ENCODE data around the gene TKT.

Gene TKT

DNA sequence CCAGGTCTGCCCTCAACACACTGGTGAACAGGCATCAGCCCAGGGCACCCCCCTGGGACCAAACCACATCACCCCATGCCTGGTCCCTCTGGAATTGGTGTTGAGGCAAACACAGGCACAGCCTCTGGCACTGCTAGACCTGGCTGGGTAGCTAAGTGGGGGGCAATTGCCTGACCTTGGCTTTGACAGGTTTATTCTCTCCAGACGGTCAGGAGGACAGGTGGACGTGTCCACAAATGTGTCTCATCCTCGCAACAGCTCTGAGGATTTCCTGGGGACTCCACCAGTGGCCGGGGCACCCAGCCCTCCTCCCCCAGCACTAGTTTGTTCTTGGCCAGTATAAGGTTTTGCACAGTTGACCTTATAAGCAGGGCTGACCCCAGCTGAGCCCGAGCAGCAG lies 31.3 kb downstream of the TKT start:
- no peak overlapping the region for H3K9ac ChIP-seq (ENCODE audit: low read length in 2 of 2)
- peaks cover 53 to 58% of the 10 kb centered on the region in 2 donors for H3K36me3 ChIP-seq (ENCODE audit: control insufficient read depth in 2 of 2, insufficient read depth in 2 of 2, low read length in 2 of 2)
- H3K27ac ChIP-seq (ENCODE audit: low read length), result no peak overlapping the region
- no peaks in the 10 kb centered on the region for H3K9me3 ChIP-seq (ENCODE audit: control insufficient read depth in 2 of 2, low read length in 2 of 2)
- H3K4me1 ChIP-seq (ENCODE audit: control insufficient read depth, insufficient read depth, low read length), result peaks cover 4% of the 10 kb centered on the region
- no peaks in the 10 kb centered on the region for H3K27me3 ChIP-seq (ENCODE audit: control insufficient read depth in 1 of 2, insufficient read depth in 2 of 2, low read length in 2 of 2)
- H3K4me3 ChIP-seq (ENCODE audit: low read length in 2 of 2), result no peak overlapping the region

DNA sequence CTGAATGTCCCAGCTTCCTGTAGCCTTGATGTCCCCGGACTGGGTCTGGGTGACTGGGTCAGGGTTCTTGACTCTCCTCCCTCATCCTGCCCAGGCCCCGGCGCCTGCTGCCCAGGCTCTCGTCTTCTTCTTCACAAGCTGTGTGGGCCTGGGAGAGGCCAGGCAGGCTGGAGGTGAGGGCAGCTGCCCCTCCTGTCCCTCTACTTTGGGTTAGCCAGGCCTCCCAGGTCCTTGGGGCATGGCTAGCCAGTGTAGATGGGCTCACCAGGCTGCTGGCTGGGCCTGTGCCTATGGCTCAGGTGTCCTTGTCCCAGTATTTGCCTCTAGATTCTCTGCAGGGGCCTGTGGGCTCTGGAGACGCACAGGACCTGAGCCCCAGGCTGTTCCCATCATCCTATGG lies 31.8 kb downstream of the TKT start:
- Histone ChIP-seq H3K36me3 (ENCODE audit: control insufficient read depth in 2 of 2, insufficient read depth in 2 of 2, low read length in 2 of 2) (peaks cover 48 to 54% of the 10 kb centered on the region in 2 donors), H3K27ac (ENCODE audit: low read length) (peak overlapping the region; percentile 1), H3K9me3 (ENCODE audit: control insufficient read depth in 2 of 2, low read length in 2 of 2) (no peaks in the 10 kb centered on the region), H3K4me1 (ENCODE audit: control insufficient read depth, insufficient read depth, low read length) (peaks cover 4% of the 10 kb centered on the region), H3K27me3 (ENCODE audit: control insufficient read depth in 1 of 2, insufficient read depth in 2 of 2, low read length in 2 of 2) (no peaks in the 10 kb centered on the region), H3K9ac (ENCODE audit: low read length in 2 of 2) (no peak overlapping the region), H3K4me3 (ENCODE audit: low read length in 2 of 2) (no peak overlapping the region)

DNA sequence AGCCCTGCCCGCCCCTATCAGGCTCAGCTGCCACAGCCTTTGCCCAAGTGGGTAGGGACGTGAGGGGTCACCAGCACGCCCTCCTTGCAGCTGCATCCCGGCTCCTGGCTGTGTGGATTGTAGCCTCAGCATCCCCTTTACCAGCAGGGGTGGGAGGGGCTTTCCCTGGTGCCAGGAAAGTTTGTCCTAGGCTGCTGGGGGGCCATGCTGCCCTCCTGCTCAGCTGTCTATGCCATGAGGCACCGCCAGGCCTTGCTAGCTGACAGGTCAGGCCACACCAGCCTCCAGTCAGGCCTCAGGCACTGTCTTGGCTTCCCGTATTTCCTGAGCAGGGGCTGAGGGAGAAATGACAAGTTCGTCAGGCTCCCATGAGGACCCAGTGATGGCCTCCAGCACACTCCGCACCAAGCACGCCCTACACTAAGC lies 32.3 kb downstream of the TKT start:
- Histone ChIP-seq H3K4me3 (ENCODE audit: low read length in 2 of 2) (no peak overlapping the region), H3K27ac (ENCODE audit: low read length) (peak overlapping the region; percentile 1), H3K4me1 (ENCODE audit: control insufficient read depth, insufficient read depth, low read length) (peaks cover 4% of the 10 kb centered on the region), H3K9me3 (ENCODE audit: control insufficient read depth in 2 of 2, low read length in 2 of 2) (no peaks in the 10 kb centered on the region), H3K27me3 (ENCODE audit: control insufficient read depth in 1 of 2, insufficient read depth in 2 of 2, low read length in 2 of 2) (no peaks in the 10 kb centered on the region), H3K9ac (ENCODE audit: low read length in 2 of 2) (no peak overlapping the region), H3K36me3 (ENCODE audit: control insufficient read depth in 2 of 2, insufficient read depth in 2 of 2, low read length in 2 of 2) (peaks cover 43 to 49% of the 10 kb centered on the region in 2 donors)

DNA sequence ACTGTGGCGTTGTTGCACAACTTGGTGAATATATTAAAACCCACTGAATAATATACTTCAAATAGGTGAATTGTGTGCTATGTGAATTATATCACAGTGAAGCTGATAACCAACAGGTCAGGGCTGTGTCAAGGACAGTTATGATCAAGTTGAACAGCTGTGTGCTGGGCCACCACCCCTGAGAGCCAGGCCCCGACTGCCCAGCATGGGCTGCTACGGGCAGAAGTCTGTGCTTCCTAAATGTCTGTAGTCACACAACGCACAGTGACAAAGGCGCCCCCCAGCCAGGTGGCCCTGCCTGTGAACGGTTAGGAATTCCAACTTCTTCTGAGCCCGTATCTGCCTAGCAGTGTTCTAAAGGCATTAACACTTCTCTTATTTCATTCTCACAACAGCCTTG lies 32.8 kb downstream of the TKT start:
- no peaks in the 10 kb centered on the region for H3K27me3 ChIP-seq (ENCODE audit: control insufficient read depth in 1 of 2, insufficient read depth in 2 of 2, low read length in 2 of 2)
- H3K4me3 ChIP-seq (ENCODE audit: low read length in 2 of 2), result no peak overlapping the region
- H3K27ac ChIP-seq (ENCODE audit: low read length), result no peak overlapping the region
- H3K4me1 ChIP-seq (ENCODE audit: control insufficient read depth, insufficient read depth, low read length), result peaks cover 4% of the 10 kb centered on the region
- peaks cover 38 to 44% of the 10 kb centered on the region in 2 donors for H3K36me3 ChIP-seq (ENCODE audit: control insufficient read depth in 2 of 2, insufficient read depth in 2 of 2, low read length in 2 of 2)
- no peaks in the 10 kb centered on the region for H3K9me3 ChIP-seq (ENCODE audit: control insufficient read depth in 2 of 2, low read length in 2 of 2)
- no peak overlapping the region for H3K9ac ChIP-seq (ENCODE audit: low read length in 2 of 2)

DNA sequence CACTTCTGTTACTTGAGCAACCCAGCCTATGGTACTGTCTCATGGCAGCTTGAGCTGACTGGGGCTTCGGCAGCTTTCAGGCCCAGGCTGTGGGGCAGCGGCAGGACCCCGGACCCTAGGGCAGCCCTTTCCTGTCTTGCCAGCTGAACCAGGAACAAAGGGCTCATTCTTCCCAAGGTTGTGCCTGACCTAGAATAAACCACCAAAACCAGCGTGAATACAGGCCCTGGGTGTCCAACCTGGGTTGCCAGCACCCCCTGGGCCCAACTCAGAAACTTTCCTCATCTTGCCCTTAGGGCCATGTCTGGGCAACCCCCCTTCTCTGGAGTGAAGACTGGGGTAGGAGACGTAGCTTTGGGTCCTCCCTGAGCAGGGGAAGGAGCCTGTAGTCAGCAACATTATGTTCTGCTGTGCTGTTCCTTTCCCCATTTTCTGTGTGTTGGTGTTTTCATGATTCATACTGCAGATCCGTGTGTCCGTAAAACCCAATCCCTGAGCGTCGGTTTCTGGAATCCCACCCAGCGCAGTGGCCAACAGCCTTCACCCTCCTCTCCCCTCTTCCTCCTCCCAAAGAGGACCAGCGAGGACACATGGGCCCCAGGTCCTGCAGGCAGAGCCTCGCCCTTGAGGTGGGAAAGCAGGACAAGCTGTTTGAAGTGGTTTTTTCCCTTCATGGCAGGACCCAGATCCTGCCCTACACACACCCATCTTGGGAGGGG lies 33.5 kb downstream of the TKT start:
- Histone ChIP-seq H3K4me3 (ENCODE audit: low read length in 2 of 2) (no peak overlapping the region), H3K27ac (ENCODE audit: low read length) (no peak overlapping the region), H3K27me3 (ENCODE audit: control insufficient read depth in 1 of 2, insufficient read depth in 2 of 2, low read length in 2 of 2) (no peaks in the 10 kb centered on the region)

DNA sequence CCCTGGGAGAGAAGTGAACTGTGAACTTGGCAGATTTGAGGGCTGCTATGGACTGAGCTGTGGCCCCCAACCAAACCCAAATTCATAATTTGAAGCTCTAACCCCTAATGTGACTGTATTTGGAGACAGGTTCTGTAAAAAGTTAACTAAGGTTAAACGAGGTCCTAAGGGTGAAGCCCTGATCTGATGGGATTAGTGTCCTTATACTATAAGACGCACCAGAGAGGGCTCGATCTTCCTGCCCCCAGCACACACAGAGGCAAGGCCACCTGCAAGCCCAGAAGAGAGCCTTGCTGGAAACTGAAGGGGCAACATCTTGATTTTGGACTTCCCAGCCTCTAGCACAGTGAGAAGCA lies 34.0 kb downstream of the TKT start:
- Histone ChIP-seq H3K36me3 (ENCODE audit: control insufficient read depth in 2 of 2, insufficient read depth in 2 of 2, low read length in 2 of 2) (peaks cover 26 to 32% of the 10 kb centered on the region in 2 donors), H3K27ac (ENCODE audit: low read length) (no peak overlapping the region), H3K9me3 (ENCODE audit: control insufficient read depth in 2 of 2, low read length in 2 of 2) (no peaks in the 10 kb centered on the region), H3K27me3 (ENCODE audit: control insufficient read depth in 1 of 2, insufficient read depth in 2 of 2, low read length in 2 of 2) (peaks cover 0 to 2% of the 10 kb centered on the region in 2 donors), H3K4me3 (ENCODE audit: low read length in 2 of 2) (no peak overlapping the region), H3K9ac (ENCODE audit: low read length in 2 of 2) (no peak overlapping the region), H3K4me1 (ENCODE audit: control insufficient read depth, insufficient read depth, low read length) (peaks cover 4% of the 10 kb centered on the region)

More for the DNA sequence above, 33.5 kb downstream of the TKT start:
- Histone ChIP-seq H3K4me1 (ENCODE audit: control insufficient read depth, insufficient read depth, low read length) (peaks cover 4% of the 10 kb centered on the region), H3K9ac (ENCODE audit: low read length in 2 of 2) (no peak overlapping the region), H3K9me3 (ENCODE audit: control insufficient read depth in 2 of 2, low read length in 2 of 2) (no peaks in the 10 kb centered on the region), H3K36me3 (ENCODE audit: control insufficient read depth in 2 of 2, insufficient read depth in 2 of 2, low read length in 2 of 2) (peaks cover 31 to 37% of the 10 kb centered on the region in 2 donors)

DNA sequence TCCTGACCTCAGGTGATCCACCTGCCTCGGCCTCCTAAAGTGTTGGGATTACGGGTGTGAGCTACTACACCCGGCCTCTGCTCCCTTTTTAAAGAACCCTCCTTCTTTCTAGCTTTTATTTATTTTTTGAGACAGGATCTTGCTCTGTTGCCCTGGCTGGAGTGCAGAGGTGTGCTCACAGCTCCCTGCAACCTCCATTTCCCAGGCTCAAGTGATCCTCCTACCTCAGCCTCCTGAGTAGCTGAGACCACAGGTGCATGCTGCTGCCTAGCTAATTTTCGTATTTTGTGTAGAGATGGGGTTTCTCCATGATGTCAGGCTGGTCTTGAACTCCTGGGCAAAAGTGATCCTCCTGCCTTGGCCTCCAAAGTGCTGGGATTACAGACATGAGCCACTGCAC lies 34.5 kb downstream of the TKT start:
- H3K4me1 ChIP-seq (ENCODE audit: control insufficient read depth, insufficient read depth, low read length), result peaks cover 4% of the 10 kb centered on the region
- H3K27ac ChIP-seq (ENCODE audit: low read length), result no peak overlapping the region
- H3K9ac ChIP-seq (ENCODE audit: low read length in 2 of 2), result no peak overlapping the region
- H3K4me3 ChIP-seq (ENCODE audit: low read length in 2 of 2), result no peak overlapping the region
- H3K36me3 ChIP-seq (ENCODE audit: control insufficient read depth in 2 of 2, insufficient read depth in 2 of 2, low read length in 2 of 2), result peaks cover 21 to 27% of the 10 kb centered on the region in 2 donors
- H3K27me3 ChIP-seq (ENCODE audit: control insufficient read depth in 1 of 2, insufficient read depth in 2 of 2, low read length in 2 of 2), result peaks cover 0 to 2% of the 10 kb centered on the region in 2 donors
- H3K9me3 ChIP-seq (ENCODE audit: control insufficient read depth in 2 of 2, low read length in 2 of 2), result no peaks in the 10 kb centered on the region

DNA sequence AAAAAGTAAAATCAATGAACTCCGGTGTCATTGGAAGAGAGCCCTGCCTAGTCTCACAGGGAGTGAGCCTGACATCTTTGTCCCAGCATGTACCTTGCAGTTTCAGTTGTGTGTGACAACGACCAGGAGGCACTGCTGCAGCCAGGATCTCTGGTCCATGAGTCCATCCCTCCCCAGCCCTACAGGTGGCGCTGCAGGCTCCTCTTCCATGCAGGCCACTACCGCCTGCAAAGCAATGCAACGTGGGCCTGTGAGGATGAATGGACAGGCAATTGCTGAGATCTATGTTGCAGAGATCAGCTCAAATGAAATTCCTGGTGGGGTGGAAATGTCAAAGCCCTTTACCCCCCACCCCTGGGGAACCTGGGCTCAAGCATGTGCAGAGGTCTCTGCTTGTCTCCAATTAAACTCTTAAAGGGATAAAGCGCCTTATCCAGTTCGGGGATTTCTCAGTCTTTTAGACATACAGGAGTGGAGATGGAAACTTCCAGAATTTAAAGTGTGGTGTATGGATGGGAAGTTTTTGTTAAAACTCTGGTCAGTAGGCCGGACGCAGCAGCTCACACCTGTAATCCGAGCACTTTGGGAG lies 35.8 kb downstream of the TKT start:
- no peaks in the 10 kb centered on the region for H3K9me3 ChIP-seq (ENCODE audit: control insufficient read depth in 2 of 2, low read length in 2 of 2)
- peaks cover 4% of the 10 kb centered on the region for H3K4me1 ChIP-seq (ENCODE audit: control insufficient read depth, insufficient read depth, low read length)
- no peak overlapping the region for H3K27ac ChIP-seq (ENCODE audit: low read length)
- no peak overlapping the region for H3K4me3 ChIP-seq (ENCODE audit: low read length in 2 of 2)
- no peak overlapping the region for H3K9ac ChIP-seq (ENCODE audit: low read length in 2 of 2)
- H3K36me3 ChIP-seq (ENCODE audit: control insufficient read depth in 2 of 2, insufficient read depth in 2 of 2, low read length in 2 of 2), result peaks cover 8 to 14% of the 10 kb centered on the region in 2 donors
- H3K27me3 ChIP-seq (ENCODE audit: control insufficient read depth in 1 of 2, insufficient read depth in 2 of 2, low read length in 2 of 2), result peaks cover 0 to 2% of the 10 kb centered on the region in 2 donors

DNA sequence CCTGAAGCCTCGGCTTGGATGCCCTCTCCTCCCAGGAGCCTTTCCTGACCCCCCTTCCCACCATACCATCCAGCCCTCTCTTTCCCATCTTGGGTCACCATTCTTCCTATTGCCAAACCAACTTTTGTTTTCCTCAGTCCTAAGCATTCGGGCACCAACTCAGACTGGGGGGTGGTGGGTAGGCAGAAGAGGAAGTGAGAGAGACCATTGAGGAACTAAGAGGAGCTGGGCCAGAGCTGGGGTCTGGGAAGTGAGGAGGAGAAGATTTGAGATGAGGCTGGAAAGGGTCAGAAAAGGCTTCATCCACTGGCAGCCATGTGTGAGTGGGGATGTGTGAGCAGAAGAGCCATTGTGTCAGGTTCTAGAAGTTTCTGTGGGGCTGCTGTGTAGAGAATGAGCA lies 37.7 kb downstream of the TKT start:
- Histone ChIP-seq H3K36me3 (ENCODE audit: control insufficient read depth in 2 of 2, insufficient read depth in 2 of 2, low read length in 2 of 2) (no peaks in the 10 kb centered on the region), H3K27me3 (ENCODE audit: control insufficient read depth in 1 of 2, insufficient read depth in 2 of 2, low read length in 2 of 2) (peaks cover 0 to 2% of the 10 kb centered on the region in 2 donors), H3K27ac (ENCODE audit: low read length) (no peak overlapping the region), H3K9me3 (ENCODE audit: control insufficient read depth in 2 of 2, low read length in 2 of 2) (no peaks in the 10 kb centered on the region), H3K4me1 (ENCODE audit: control insufficient read depth, insufficient read depth, low read length) (peaks cover 4% of the 10 kb centered on the region), H3K4me3 (ENCODE audit: low read length in 2 of 2) (no peak overlapping the region), H3K9ac (ENCODE audit: low read length in 2 of 2) (no peak overlapping the region)

DNA sequence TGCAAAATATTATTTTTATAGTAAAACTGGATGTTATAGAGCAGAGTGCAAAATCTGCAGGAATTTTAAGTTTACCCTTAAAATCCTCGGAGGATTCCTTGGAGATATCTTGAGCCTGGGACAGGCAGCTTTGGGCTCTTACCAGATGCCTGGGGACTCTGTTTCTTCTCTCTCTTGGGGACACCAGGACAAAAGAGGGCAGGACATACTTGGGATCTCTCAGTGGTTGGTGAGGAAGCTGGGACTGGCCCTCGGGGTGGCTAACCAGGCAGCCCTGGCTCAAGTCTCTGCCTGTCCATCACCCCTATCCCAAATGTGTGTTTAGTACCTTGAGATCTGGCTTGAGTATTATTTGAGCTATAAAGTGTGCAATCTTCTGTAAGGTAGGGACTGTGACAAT lies 38.6 kb downstream of the TKT start:
- no peak overlapping the region for H3K4me3 ChIP-seq (ENCODE audit: low read length in 2 of 2)
- no peaks in the 10 kb centered on the region for H3K36me3 ChIP-seq (ENCODE audit: control insufficient read depth in 2 of 2, insufficient read depth in 2 of 2, low read length in 2 of 2)
- no peak overlapping the region for H3K9ac ChIP-seq (ENCODE audit: low read length in 2 of 2)
- peaks cover 0 to 2% of the 10 kb centered on the region in 2 donors for H3K27me3 ChIP-seq (ENCODE audit: control insufficient read depth in 1 of 2, insufficient read depth in 2 of 2, low read length in 2 of 2)
- no peaks in the 10 kb centered on the region for H3K9me3 ChIP-seq (ENCODE audit: control insufficient read depth in 2 of 2, low read length in 2 of 2)
- H3K4me1 ChIP-seq (ENCODE audit: control insufficient read depth, insufficient read depth, low read length), result peaks cover 4% of the 10 kb centered on the region
- no peak overlapping the region for H3K27ac ChIP-seq (ENCODE audit: low read length)

DNA sequence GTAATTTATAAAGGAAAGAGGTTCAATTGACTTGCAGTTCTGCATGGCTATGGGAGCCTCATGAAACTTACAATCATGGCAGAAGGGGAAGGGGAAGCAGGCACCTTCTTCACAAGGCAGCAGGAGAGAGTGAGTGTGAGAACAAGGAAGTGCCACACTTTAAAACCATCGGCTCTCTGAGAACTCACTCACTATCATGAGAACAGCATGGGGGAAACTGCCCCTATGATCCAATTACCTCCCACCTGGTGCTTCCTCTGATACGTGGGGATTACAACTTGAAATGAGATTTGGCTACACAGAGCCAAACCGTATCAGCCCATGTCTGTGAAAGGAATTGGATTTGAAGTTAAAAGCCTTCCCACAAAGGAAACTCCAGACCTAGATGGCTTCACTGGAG lies 39.1 kb downstream of the TKT start:
- Histone ChIP-seq H3K9me3 (ENCODE audit: control insufficient read depth in 2 of 2, low read length in 2 of 2) (no peaks in the 10 kb centered on the region), H3K36me3 (ENCODE audit: control insufficient read depth in 2 of 2, insufficient read depth in 2 of 2, low read length in 2 of 2) (no peaks in the 10 kb centered on the region), H3K27me3 (ENCODE audit: control insufficient read depth in 1 of 2, insufficient read depth in 2 of 2, low read length in 2 of 2) (peaks cover 0 to 2% of the 10 kb centered on the region in 2 donors), H3K4me1 (ENCODE audit: control insufficient read depth, insufficient read depth, low read length) (peaks cover 4% of the 10 kb centered on the region), H3K4me3 (ENCODE audit: low read length in 2 of 2) (no peak overlapping the region), H3K27ac (ENCODE audit: low read length) (no peak overlapping the region), H3K9ac (ENCODE audit: low read length in 2 of 2) (no peak overlapping the region)

Measured in stomach smooth muscle (tissue), 2 donors.